ENCODE results near the gene CPLX1. TPM values are rescaled to one million over a fixed set of nuclear protein-coding genes. Genes with fewer than 3 reads are reported as not detected.

Gene CPLX1
- total RNA-seq, 2 experiments from 2014 or later, result 0.21 to 0.25 TPM

- no peak overlapping the region for H3K4me3 ChIP-seq (ENCODE audit: low read depth, low read length, poor library complexity, severe bottlenecking)
- no peak overlapping the region for H3K4me2 ChIP-seq (ENCODE audit: low read length)
- no peaks in the 10 kb centered on the region for H4K20me1 ChIP-seq (ENCODE audit: insufficient read depth, low read length)
- BruUV-seq (replicated peaks), result no TSS peak
- H3K27ac ChIP-seq (ENCODE audit: low read depth, low read length, poor library complexity, severe bottlenecking), result no peak overlapping the region
- H2AFZ ChIP-seq (ENCODE audit: low read length), result no peak overlapping the region
- H3K9me2 ChIP-seq (ENCODE audit: insufficient read depth, low read length), result no peaks in the 10 kb centered on the region
- H3K9me3 ChIP-seq (ENCODE audit: low read length), result no peaks in the 10 kb centered on the region
- intact Hi-C loops (cut with micrococcal nuclease; ENCODE audit: unreplicated experiment), result no loop called here
- H3K36me3 ChIP-seq (ENCODE audit: insufficient read depth, low read length), result peaks cover 43% of the 10 kb centered on the region
- ChIA-PET POLR2A (no interaction called here), CTCF (ENCODE audit: unreplicated experiment) (no interaction called here)
- H3K4me1 ChIP-seq (ENCODE audit: insufficient read depth, low read length, poor library complexity, severe bottlenecking), result no peaks in the 10 kb centered on the region
- DNase-seq (ENCODE audit: low spot score), result no peak
- TF ChIP-seq EZH2phosphoT487 (IDR thresholded peaks at IDR 0.05; ENCODE audit: borderline replicate concordance, low read depth, low read length) (no peak), CTCF (conservative IDR thresholded peaks at IDR 0.05; ENCODE audit: low read length) (no peak)
- no peaks in the 10 kb centered on the region for H3K79me2 ChIP-seq (ENCODE audit: insufficient read depth, low read depth, low read length)
These were observed 39.2 kb upstream of the CPLX1 start for GRCh38 chr4:865121-865465.

DNA sequence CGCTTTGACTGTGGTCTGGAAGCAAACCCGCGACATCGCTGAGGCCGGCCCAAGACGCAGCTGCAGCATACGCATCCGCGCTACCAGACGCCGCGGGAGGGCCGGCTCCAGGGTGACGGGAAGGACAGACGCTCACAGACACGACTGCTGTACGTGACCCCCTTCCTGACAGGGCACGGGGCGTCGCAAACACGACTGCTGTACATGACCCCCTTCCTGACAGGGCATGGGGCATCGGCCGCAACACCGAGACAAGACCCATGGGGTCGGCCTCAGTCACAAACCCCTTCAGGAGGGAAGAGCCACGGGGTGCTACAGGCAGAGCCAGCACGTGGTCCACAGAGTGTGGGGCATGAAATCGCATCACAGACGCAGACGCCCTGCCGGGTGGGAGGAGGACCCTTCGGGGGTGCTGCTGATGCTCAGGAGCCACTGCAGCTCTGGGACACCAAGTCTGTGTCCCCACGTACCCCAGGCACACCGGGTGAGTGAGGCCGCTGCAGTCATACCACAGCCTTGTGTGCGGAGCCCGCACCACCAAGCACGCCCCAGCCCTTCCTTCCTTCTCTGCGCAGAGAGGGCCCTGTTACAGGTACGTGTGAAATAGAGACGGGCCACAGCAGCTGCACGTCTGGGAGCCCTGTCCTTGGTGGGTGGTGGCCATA, 38.7 kb upstream of the CPLX1 start:
- H3K9me2 ChIP-seq (ENCODE audit: insufficient read depth, low read length), result no peaks in the 10 kb centered on the region
- no peak for TF ChIP-seq EZH2phosphoT487 (IDR thresholded peaks at IDR 0.05; ENCODE audit: borderline replicate concordance, low read depth, low read length)
- TF ChIP-seq CTCF (conservative IDR thresholded peaks at IDR 0.05; ENCODE audit: low read length), result no peak
- no peaks in the 10 kb centered on the region for H3K79me2 ChIP-seq (ENCODE audit: insufficient read depth, low read depth, low read length)
- no peak for DNase-seq (ENCODE audit: low spot score)
- no peak overlapping the region for H3K4me2 ChIP-seq (ENCODE audit: low read length)
- CTCF ChIA-PET (ENCODE audit: unreplicated experiment), result no interaction called here
- no peaks in the 10 kb centered on the region for H3K9me3 ChIP-seq (ENCODE audit: low read length)
- no peak overlapping the region for H2AFZ ChIP-seq (ENCODE audit: low read length)
- H3K4me3 ChIP-seq (ENCODE audit: low read depth, low read length, poor library complexity, severe bottlenecking), result no peak overlapping the region
- no peak overlapping the region for H3K27ac ChIP-seq (ENCODE audit: low read depth, low read length, poor library complexity, severe bottlenecking)
- H3K4me1 ChIP-seq (ENCODE audit: insufficient read depth, low read length, poor library complexity, severe bottlenecking), result no peaks in the 10 kb centered on the region
- no peaks in the 10 kb centered on the region for H4K20me1 ChIP-seq (ENCODE audit: insufficient read depth, low read length)
- no TSS peak for BruUV-seq (replicated peaks)
- intact Hi-C loops (cut with micrococcal nuclease; ENCODE audit: unreplicated experiment), result no loop called here
- POLR2A ChIA-PET, result no interaction called here
- H3K36me3 ChIP-seq (ENCODE audit: insufficient read depth, low read length), result peaks cover 43% of the 10 kb centered on the region

GRCh38 chr4:860561-860960, 34.6 kb upstream of the CPLX1 start:
- no TSS peak for BruUV-seq (replicated peaks)
- Histone ChIP-seq H2AFZ (ENCODE audit: low read length) (no peak overlapping the region), H3K9me3 (ENCODE audit: low read length) (peaks cover 15% of the 10 kb centered on the region), H3K79me2 (ENCODE audit: insufficient read depth, low read depth, low read length) (no peaks in the 10 kb centered on the region), H4K20me1 (ENCODE audit: insufficient read depth, low read length) (no peaks in the 10 kb centered on the region), H3K9me2 (ENCODE audit: insufficient read depth, low read length) (no peaks in the 10 kb centered on the region), H3K4me2 (ENCODE audit: low read length) (no peak overlapping the region), H3K36me3 (ENCODE audit: insufficient read depth, low read length) (peaks cover 52% of the 10 kb centered on the region), H3K4me1 (ENCODE audit: insufficient read depth, low read length, poor library complexity, severe bottlenecking) (no peaks in the 10 kb centered on the region), H3K4me3 (ENCODE audit: low read depth, low read length, poor library complexity, severe bottlenecking) (no peak overlapping the region), H3K27ac (ENCODE audit: low read depth, low read length, poor library complexity, severe bottlenecking) (no peak overlapping the region)
- intact Hi-C loops (cut with micrococcal nuclease; ENCODE audit: unreplicated experiment), result no loop called here
- ChIA-PET CTCF (ENCODE audit: unreplicated experiment) (no interaction called here), POLR2A (no interaction called here)
- TF ChIP-seq EZH2phosphoT487 (IDR thresholded peaks at IDR 0.05; ENCODE audit: borderline replicate concordance, low read depth, low read length) (no peak), CTCF (conservative IDR thresholded peaks at IDR 0.05; ENCODE audit: low read length) (no peak)
- no peak for DNase-seq (ENCODE audit: low spot score)
